Hepatocyte (in vitro differentiated cells): ENCODE results near the gene MVD. TPM values are rescaled to one million over a fixed set of nuclear protein-coding genes. Genes with fewer than 3 reads are reported as not detected.

Source experiments
- DNase-seq: peaks from one replicate; pipeline ENCODE4 v3.0.0-alpha.2; 2016; ENCODE audit warnings: low spot score
- H2AFZ ChIP-seq: fragments of 200-600 bp; sonication (generic); 2 replicates; pipeline ENCODE4 v1.6.0; 2016; ENCODE audit warnings: antibody characterized with exemption, mild to moderate bottlenecking
- H3K27ac ChIP-seq: fragments of 200-600 bp; sonication (generic); 2 replicates; pipeline ENCODE4 v1.5.1; 2016; ENCODE audit warnings: mild to moderate bottlenecking
- H3K27me3 ChIP-seq: fragments of 200-600 bp; sonication (generic); 2 replicates; pipeline ENCODE4 v1.6.1; 2016
- H3K36me3 ChIP-seq: fragments of 200-600 bp; sonication (generic); replicated peaks from 2 replicates; pipeline ENCODE4 v1.5.1; 2016; ENCODE audit warnings: low read depth; ENCODE audit not compliant: insufficient read depth
- H3K4me1 ChIP-seq: fragments of 200-600 bp; sonication (generic); 2 replicates; pipeline ENCODE4 v1.5.1; 2016; ENCODE audit warnings: mild to moderate bottlenecking, moderate library complexity; ENCODE audit not compliant: insufficient read depth
- H3K4me2 ChIP-seq: fragments of 200-600 bp; sonication (generic); 2 replicates; pipeline ENCODE4 v1.6.0; 2016
- H3K4me3 ChIP-seq: fragments of 200-600 bp; sonication (generic); 2 replicates; pipeline ENCODE4 v1.5.1; 2016; ENCODE audit warnings: mild to moderate bottlenecking
- H3K79me2 ChIP-seq: fragments of 200-600 bp; sonication (generic); 2 replicates; pipeline ENCODE4 v1.6.0; 2017; ENCODE audit warnings: mild to moderate bottlenecking
- H3K9me2 ChIP-seq: fragments of 200-600 bp; sonication (generic); replicated peaks from 2 replicates; pipeline ENCODE4 v1.6.0; 2017; ENCODE audit warnings: mild to moderate bottlenecking; ENCODE audit not compliant: insufficient read depth
- H3K9me3 ChIP-seq: fragments of 200-600 bp; sonication (generic); 2 replicates; pipeline ENCODE4 v1.5.1; 2016; ENCODE audit warnings: low read depth, mild to moderate bottlenecking
- H4K20me1 ChIP-seq: fragments of 200-600 bp; sonication (generic); 2 replicates; pipeline ENCODE4 v1.6.0; 2016; ENCODE audit warnings: mild to moderate bottlenecking; ENCODE audit not compliant: insufficient read depth, poor library complexity, severe bottlenecking
- EZH2 ChIP-seq: fragments of 200-600 bp; sonication (generic); IDR thresholded peaks from 2 replicates; pipeline ENCODE4 v1.6.1; 2016; ENCODE audit warnings: antibody characterized with exemption, mild to moderate bottlenecking, borderline replicate concordance
- EZH2phosphoT487 ChIP-seq: fragments of 200-600 bp; sonication (generic); IDR thresholded peaks from one replicate; pipeline ENCODE4 v1.6.1; 2018; ENCODE audit warnings: antibody characterized with exemption, mild to moderate bottlenecking, low read depth, moderate library complexity; ENCODE audit not compliant: unreplicated experiment, severe bottlenecking
- WGBS: methylation state at CpG from one replicate; pipeline ENCODE4 v1.1.6; 2016; ENCODE audit warnings: low lambda C conversion rate; ENCODE audit errors: missing lambda C conversion rate; 5-methylcytosine and 5-hydroxymethylcytosine counted together
- polyA plus RNA-seq: library from polyadenylated mRNA; unstranded; fragments of >200 nt; fragmentation: Nextera tagmentation; extraction: Ambion mirVana; gene quantifications from 2 replicates; pipeline ENCODE4 v1.2.1, GENCODE V29; 2016
- total RNA-seq: library from RNA; depleted of rRNA; stranded (reverse); fragments of >200 nt; gene quantifications from 2 replicates; pipeline ENCODE4 v1.2.3, GENCODE V29; 2014
- TF ChIP-seq, protein P1 (sequence below): fragments of 200-600 bp; sonication (generic); IDR thresholded peaks from 2 replicates; pipeline ENCODE4 v1.5.1; 2016; ENCODE audit warnings: antibody characterized with exemption, mild to moderate bottlenecking; ENCODE audit not compliant: poor library complexity

MVD gene
- total and polyA plus RNA-seq, 2 experiments from 2014 or later, result 71.9 to 152 TPM

DNA sequence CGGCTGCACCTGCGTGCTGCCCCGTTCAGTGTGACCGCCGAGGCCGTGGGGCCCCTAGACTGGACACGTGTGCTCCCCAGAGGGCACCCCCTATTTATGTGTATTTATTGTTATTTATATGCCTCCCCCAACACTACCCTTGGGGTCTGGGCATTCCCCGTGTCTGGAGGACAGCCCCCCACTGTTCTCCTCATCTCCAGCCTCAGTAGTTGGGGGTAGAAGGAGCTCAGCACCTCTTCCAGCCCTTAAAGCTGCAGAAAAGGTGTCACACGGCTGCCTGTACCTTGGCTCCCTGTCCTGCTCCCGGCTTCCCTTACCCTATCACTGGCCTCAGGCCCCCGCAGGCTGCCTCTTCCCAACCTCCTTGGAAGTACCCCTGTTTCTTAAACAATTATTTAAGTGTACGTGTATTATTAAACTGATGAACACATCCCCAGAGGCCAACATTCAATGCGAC, 22.8 kb downstream of the MVD start:
- TF ChIP-seq EZH2phosphoT487, result no peak
- no peak for TF ChIP-seq EZH2
- TF ChIP-seq, protein P1, sequence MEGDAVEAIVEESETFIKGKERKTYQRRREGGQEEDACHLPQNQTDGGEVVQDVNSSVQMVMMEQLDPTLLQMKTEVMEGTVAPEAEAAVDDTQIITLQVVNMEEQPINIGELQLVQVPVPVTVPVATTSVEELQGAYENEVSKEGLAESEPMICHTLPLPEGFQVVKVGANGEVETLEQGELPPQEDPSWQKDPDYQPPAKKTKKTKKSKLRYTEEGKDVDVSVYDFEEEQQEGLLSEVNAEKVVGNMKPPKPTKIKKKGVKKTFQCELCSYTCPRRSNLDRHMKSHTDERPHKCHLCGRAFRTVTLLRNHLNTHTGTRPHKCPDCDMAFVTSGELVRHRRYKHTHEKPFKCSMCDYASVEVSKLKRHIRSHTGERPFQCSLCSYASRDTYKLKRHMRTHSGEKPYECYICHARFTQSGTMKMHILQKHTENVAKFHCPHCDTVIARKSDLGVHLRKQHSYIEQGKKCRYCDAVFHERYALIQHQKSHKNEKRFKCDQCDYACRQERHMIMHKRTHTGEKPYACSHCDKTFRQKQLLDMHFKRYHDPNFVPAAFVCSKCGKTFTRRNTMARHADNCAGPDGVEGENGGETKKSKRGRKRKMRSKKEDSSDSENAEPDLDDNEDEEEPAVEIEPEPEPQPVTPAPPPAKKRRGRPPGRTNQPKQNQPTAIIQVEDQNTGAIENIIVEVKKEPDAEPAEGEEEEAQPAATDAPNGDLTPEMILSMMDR, result no peak

GRCh38 chr16:88639231-88640038, 23.5 kb downstream of the MVD start:
- no peaks in the 10 kb centered on the region for H4K20me1 ChIP-seq
- H3K4me3 ChIP-seq, result no peak overlapping the region
- H3K27ac ChIP-seq, result no peak overlapping the region
- H3K36me3 ChIP-seq, result no peaks in the 10 kb centered on the region
- H2AFZ ChIP-seq, result no peak overlapping the region
- no peaks in the 10 kb centered on the region for H3K79me2 ChIP-seq
- H3K27me3 ChIP-seq, result peaks cover 9% of the 10 kb centered on the region
- no peaks in the 10 kb centered on the region for H3K9me2 ChIP-seq
- peaks cover 4% of the 10 kb centered on the region for H3K4me1 ChIP-seq
- H3K9me3 ChIP-seq, result no peaks in the 10 kb centered on the region
- peak; percentile 80 for DNase-seq
- WGBS, result 68% methylated on average over 45 of the region's 45 CpGs
- no peak overlapping the region for H3K4me2 ChIP-seq
- no peak for TF ChIP-seq EZH2
- TF ChIP-seq, protein P1, result no peak
- no peak for TF ChIP-seq EZH2phosphoT487

More for the DNA sequence above, 22.8 kb downstream of the MVD start:
- Histone ChIP-seq H2AFZ (no peak overlapping the region), H3K79me2 (no peaks in the 10 kb centered on the region), H3K4me2 (no peak overlapping the region), H3K36me3 (no peaks in the 10 kb centered on the region), H3K27ac (no peak overlapping the region), H4K20me1 (no peaks in the 10 kb centered on the region), H3K9me3 (no peaks in the 10 kb centered on the region), H3K27me3 (peaks cover 9% of the 10 kb centered on the region), H3K9me2 (no peaks in the 10 kb centered on the region), H3K4me3 (no peak overlapping the region), H3K4me1 (no peaks in the 10 kb centered on the region)
- no peak for DNase-seq
- 83% methylated on average over 13 of the region's 13 CpGs for WGBS

- Histone ChIP-seq H3K27ac (no peak within 1 kb of the TSS), H4K20me1 (no peaks in the 10 kb centered on the region), H3K27me3 (peaks cover 9% of the 10 kb centered on the region), H3K4me1 (peaks cover 9% of the 10 kb centered on the region), H3K4me2 (no peak within 1 kb of the TSS), H3K36me3 (no peaks in the 10 kb centered on the region), H3K4me3 (no peak within 1 kb of the TSS), H3K79me2 (no peaks in the 10 kb centered on the region), H3K9me3 (no peaks in the 10 kb centered on the region), H3K9me2 (no peaks in the 10 kb centered on the region), H2AFZ (no peak within 1 kb of the TSS)
- DNase-seq, result no peak
- TF ChIP-seq, protein P1, result no peak
- no peak for TF ChIP-seq EZH2
- 77% methylated on average over 27 of the region's 27 CpGs for WGBS
These were observed 24.3 kb downstream of the MVD start, which contains the start of gene IL17C for GRCh38 chr16:88638323-88639230. IL17C (plus strand) TSS chr16:88638572; CDS start chr16:88638642, 70 bp downstream.
